Measurements from ENCODE around the gene RABEPK. TPM values are rescaled to one million over a fixed set of nuclear protein-coding genes. Genes with fewer than 3 reads are reported as not detected.
"Not testable (repeated sequence)": the region's sequence is repeated elsewhere in the genome, so short reads cannot be mapped to it uniquely, and the experiment has no call there.

RABEPK gene
- total RNA-seq, 2 donors from 2014 or later, result 22.9 to 31.9 TPM

GRCh38 chr9:125261501-125262293, 61.4 kb downstream of the RABEPK start, which contains the start of gene GAPVD1:
TSS of gene GAPVD1 (plus strand) at chr9:125261826. CDS start at chr9:125298922, 37,096 bp downstream.
- DNase-seq (ENCODE audit: low spot score in 2 of 2) (peak; percentile 93 to 95), ATAC-seq (peak; percentile 98 to 99)
- Mint-ChIP-seq H3K27ac (peak within 1 kb of the TSS; percentile 94 to 98), H3K36me3 (peaks cover 14 to 25% of the 10 kb centered on the region in 2 donors), H3K9me3 (peaks cover 0 to 3% of the 10 kb centered on the region in 2 donors)

- H3K36me3 Mint-ChIP-seq, result peaks cover 14 to 25% of the 10 kb centered on the region in 2 donors
- DNase-seq (ENCODE audit: low spot score in 2 of 2), result no peak
- ATAC-seq, result peak in 1 of 2 donors; percentile 6
- H3K9me3 Mint-ChIP-seq, result peaks cover 0 to 3% of the 10 kb centered on the region in 2 donors
- H3K27ac Mint-ChIP-seq, result peak overlapping the region; percentile 94 to 98
Measured at GRCh38 chr9:125262294-125262991, 62.1 kb downstream of the RABEPK start.

GRCh38 chr9:125264068-125264467, 63.7 kb downstream of the RABEPK start:
- DNase-seq (ENCODE audit: low spot score in 2 of 2); ATAC-seq; H3K9me3 Mint-ChIP-seq: not testable (repeated sequence)
- H3K36me3 Mint-ChIP-seq, result peaks cover 14 to 25% of the 10 kb centered on the region in 2 donors
- peak overlapping the region; percentile 49 to 91 for H3K27ac Mint-ChIP-seq

- H3K27ac Mint-ChIP-seq, result no peak overlapping the region
- ATAC-seq, result no peak
- no peak for DNase-seq (ENCODE audit: low spot score in 2 of 2)
- H3K36me3 Mint-ChIP-seq, result peaks cover 0 to 8% of the 10 kb centered on the region in 2 donors
- H3K9me3 Mint-ChIP-seq, result no peaks in the 10 kb centered on the region
Measured at GRCh38 chr9:125268394-125269013, 68.2 kb downstream of the RABEPK start.

- Mint-ChIP-seq H3K27ac (peak overlapping the region in 1 of 2 donors; percentile 29), H3K36me3 (peaks cover 0 to 4% of the 10 kb centered on the region in 2 donors), H3K9me3 (no peaks in the 10 kb centered on the region)
- no peak for ATAC-seq
- DNase-seq (ENCODE audit: low spot score in 2 of 2), result no peak
Measured at GRCh38 chr9:125269014-125269397, 68.7 kb downstream of the RABEPK start.

GRCh38 chr9:125271081-125271480, 70.7 kb downstream of the RABEPK start:
- Mint-ChIP-seq H3K27ac (no peak overlapping the region), H3K9me3 (no peaks in the 10 kb centered on the region), H3K36me3 (no peaks in the 10 kb centered on the region)
- ATAC-seq, result no peak
- no peak for DNase-seq (ENCODE audit: low spot score in 2 of 2)

- no peaks in the 10 kb centered on the region for H3K9me3 Mint-ChIP-seq
- ATAC-seq, result no peak
- DNase-seq (ENCODE audit: low spot score in 2 of 2), result no peak
- H3K36me3 Mint-ChIP-seq, result no peaks in the 10 kb centered on the region
- no peak overlapping the region for H3K27ac Mint-ChIP-seq
Measured at GRCh38 chr9:125272697-125273096, 72.4 kb downstream of the RABEPK start.

- no peak overlapping the region for H3K27ac Mint-ChIP-seq
- no peaks in the 10 kb centered on the region for H3K36me3 Mint-ChIP-seq
- no peaks in the 10 kb centered on the region for H3K9me3 Mint-ChIP-seq
- no peak for DNase-seq (ENCODE audit: low spot score in 2 of 2)
- no peak for ATAC-seq
Measured at GRCh38 chr9:125276771-125277170, 76.4 kb downstream of the RABEPK start.

GRCh38 chr9:125277411-125277810, 77.1 kb downstream of the RABEPK start:
- Mint-ChIP-seq H3K9me3 (no peaks in the 10 kb centered on the region), H3K36me3 (no peaks in the 10 kb centered on the region), H3K27ac (no peak overlapping the region)
- ATAC-seq, result no peak
- no peak for DNase-seq (ENCODE audit: low spot score in 2 of 2)

- DNase-seq (ENCODE audit: low spot score in 2 of 2), result no peak
- ATAC-seq, result no peak
- H3K9me3 Mint-ChIP-seq, result no peaks in the 10 kb centered on the region
- no peak overlapping the region for H3K27ac Mint-ChIP-seq
- no peaks in the 10 kb centered on the region for H3K36me3 Mint-ChIP-seq
Measured at GRCh38 chr9:125280945-125281344, 80.6 kb downstream of the RABEPK start.

Other genes with a start within 250 kb of the RABEPK start
- 10 to 100 TPM; 17.9 to 18.0 TPM for gene SCAI, start 57.0 kb upstream of the RABEPK start, total RNA-seq
- 10 to 100 TPM; 36.6 to 41.7 TPM for gene PPP6C, start 10.7 kb upstream of the RABEPK start, total RNA-seq
- gene HSPA5, start 40.8 kb downstream of the RABEPK start, total RNA-seq, result 100 to 1,000 TPM; 120 to 133 TPM
- 10 to 100 TPM; 44.1 to 67.7 TPM for gene GAPVD1, start 61.3 kb downstream of the RABEPK start, total RNA-seq